Measurements from ENCODE around the gene PHOSPHO2.

Gene PHOSPHO2

DNA sequence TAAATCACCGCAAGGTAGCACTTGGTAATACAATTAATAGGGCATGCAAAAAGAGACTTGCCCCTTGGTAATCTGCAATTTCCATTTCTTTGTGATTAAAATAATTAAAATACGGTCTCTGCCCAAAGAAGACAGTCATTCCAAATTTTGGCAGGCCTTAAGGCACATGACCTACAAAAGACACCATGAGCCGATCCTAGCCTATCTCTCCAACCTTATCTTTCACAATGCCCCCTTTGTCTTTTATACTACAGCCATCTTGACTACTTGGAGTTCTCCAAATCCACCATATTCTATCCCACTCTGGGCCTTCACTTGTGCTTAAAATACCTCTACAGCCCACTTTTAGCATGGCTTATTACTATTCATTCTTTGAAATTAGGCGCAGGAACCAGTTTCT is 23.3 kb upstream of the PHOSPHO2 start:
- TF ChIP-seq, protein P1, sequence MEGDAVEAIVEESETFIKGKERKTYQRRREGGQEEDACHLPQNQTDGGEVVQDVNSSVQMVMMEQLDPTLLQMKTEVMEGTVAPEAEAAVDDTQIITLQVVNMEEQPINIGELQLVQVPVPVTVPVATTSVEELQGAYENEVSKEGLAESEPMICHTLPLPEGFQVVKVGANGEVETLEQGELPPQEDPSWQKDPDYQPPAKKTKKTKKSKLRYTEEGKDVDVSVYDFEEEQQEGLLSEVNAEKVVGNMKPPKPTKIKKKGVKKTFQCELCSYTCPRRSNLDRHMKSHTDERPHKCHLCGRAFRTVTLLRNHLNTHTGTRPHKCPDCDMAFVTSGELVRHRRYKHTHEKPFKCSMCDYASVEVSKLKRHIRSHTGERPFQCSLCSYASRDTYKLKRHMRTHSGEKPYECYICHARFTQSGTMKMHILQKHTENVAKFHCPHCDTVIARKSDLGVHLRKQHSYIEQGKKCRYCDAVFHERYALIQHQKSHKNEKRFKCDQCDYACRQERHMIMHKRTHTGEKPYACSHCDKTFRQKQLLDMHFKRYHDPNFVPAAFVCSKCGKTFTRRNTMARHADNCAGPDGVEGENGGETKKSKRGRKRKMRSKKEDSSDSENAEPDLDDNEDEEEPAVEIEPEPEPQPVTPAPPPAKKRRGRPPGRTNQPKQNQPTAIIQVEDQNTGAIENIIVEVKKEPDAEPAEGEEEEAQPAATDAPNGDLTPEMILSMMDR (IDR thresholded peaks at IDR 0.05; ENCODE audit: low read depth, low read length): no peak
- no peak overlapping the region for H3K4me3 ChIP-seq (ENCODE audit: low read depth, low read length)

DNA sequence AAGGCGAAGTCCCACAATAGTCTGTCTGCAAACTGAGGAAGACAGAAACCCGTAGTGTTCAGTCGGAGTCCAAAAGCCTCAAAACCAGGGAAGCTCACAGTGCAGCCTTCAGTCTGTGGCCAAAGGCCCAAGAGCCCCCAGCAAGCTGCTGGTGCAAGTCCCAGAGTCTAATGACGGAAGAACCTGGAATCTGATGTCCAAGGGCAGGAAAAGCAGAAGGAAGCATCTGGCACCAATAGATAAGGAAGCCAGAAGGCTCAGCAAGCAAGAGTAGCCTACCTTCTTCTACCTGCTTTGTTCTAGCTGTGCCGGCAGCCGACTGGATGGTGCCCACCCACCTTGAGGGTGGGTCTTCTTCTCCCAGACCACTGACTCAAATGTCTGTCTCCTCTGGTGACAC is 21.9 kb upstream of the PHOSPHO2 start:
- TF ChIP-seq, protein P1 (IDR thresholded peaks at IDR 0.05; ENCODE audit: low read depth, low read length): no peak
- H3K4me3 ChIP-seq (ENCODE audit: low read depth, low read length): no peak overlapping the region

DNA sequence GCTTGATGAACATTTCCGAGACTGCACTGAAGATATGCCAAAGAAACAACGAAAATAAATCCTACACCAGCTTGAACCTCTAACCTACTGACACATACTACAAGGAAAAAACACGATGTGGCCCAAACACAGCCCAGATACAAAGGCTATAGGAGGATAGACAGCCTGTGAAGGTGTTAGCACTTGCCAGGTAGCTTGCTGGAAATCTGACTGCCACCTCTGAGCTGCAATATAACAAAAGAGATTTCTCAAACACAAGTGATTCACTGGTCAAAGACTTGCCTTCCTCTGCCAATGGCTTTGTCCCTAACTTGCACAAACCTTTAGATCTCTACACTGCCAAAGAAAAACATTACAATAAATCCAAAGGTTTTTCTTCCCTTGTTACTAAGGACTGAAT is 21.2 kb upstream of the PHOSPHO2 start:
- H3K4me3 ChIP-seq (ENCODE audit: low read depth, low read length): no peak overlapping the region
- TF ChIP-seq, protein P1 (IDR thresholded peaks at IDR 0.05; ENCODE audit: low read depth, low read length): no peak

DNA sequence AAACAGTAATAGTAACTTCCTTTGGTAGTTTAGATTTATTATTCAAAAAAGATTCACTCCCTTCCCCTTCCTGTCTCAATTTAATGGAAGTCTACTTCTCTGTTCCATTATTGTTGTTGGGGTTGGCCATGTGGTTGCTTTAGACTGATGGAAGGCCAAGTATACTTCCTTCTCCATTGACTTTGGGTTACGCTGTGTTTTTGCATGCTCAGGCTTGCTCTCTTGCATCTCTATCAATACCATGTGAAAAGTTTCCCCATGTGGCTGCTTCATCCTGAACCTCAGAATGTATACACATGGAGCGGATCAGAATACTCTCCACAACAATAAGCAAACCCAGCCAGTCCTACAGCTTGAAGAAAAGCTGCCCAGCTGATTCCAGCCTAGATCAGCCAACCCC is 20.3 kb upstream of the PHOSPHO2 start:
- TF ChIP-seq, protein P1 (IDR thresholded peaks at IDR 0.05; ENCODE audit: low read depth, low read length): no peak
- no peak overlapping the region for H3K4me3 ChIP-seq (ENCODE audit: low read depth, low read length)

DNA sequence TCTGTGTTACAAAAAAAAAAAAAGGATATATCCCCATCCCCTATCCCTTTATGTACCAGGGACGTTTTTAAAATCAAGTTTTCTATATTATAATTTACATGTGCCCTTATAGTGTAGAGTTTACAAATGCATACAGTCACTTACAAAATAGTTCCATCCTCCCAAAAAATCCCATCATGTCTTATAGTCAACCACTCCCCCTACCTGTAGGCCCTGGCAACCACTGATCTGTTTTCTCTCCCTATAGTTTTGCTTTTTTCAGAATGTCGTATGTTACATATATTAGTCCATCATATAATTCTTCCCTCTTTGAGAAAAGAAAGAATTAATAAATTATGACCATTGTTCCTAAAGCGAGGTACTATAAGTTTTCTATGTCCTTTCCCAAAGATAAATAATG is 17.9 kb upstream of the PHOSPHO2 start:
- H3K4me3 ChIP-seq (ENCODE audit: low read depth, low read length): no peak overlapping the region
- TF ChIP-seq, protein P1 (IDR thresholded peaks at IDR 0.05; ENCODE audit: low read depth, low read length): no peak

DNA sequence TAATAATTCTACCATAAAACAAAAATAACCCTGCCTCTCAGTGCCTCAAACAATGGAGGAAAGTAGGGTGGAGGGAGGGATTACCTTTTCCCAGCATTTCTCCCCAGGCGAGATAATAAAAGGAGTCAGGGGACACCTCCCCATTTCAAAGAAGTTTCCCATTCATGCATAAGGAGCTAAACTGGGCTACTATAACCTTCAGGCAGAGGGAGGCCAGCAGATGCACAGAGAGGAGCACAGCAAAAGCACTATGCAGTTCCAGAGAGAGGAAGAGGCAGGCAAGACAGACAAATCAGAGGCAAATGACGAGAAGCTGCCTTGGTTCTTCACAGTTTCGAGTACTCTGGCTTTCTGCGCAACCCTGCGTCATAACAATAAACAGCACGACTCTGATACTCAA is 17.4 kb upstream of the PHOSPHO2 start:
- H3K4me3 ChIP-seq (ENCODE audit: low read depth, low read length): no peak overlapping the region
- TF ChIP-seq, protein P1 (IDR thresholded peaks at IDR 0.05; ENCODE audit: low read depth, low read length): no peak

DNA sequence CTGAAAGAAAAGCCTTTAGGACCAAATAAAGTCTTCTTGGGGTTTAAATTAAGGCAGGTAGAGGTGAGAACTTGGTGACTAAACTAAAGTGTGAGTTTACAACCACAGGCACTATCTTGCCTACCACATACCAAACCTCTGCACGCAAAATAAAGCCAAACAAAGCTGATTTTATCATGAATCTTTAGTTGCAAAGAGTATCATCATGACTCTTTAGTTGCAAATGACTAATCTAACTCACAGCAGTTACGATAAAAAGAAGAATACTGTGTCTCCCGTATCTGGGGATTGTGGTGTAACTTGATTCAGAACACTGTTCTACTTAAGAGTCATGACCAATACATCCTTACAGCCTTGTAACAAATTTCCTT is 11.2 kb upstream of the PHOSPHO2 start:
- H3K4me3 ChIP-seq (ENCODE audit: low read depth, low read length): no peak overlapping the region

More for the DNA sequence above, 11.2 kb upstream of the PHOSPHO2 start:
- TF ChIP-seq, protein P1 (IDR thresholded peaks at IDR 0.05; ENCODE audit: low read depth, low read length): no peak

All from WI38 (cell line).